Naive thymus-derived CD4-positive, alpha-beta T cell (primary cell): Measurements from ENCODE around the gene EIPR1. TPM values are rescaled to one million over a fixed set of nuclear protein-coding genes. Genes with fewer than 3 reads are reported as not detected.

Experiments
- ATAC-seq: fragments of 150-1000 bp; cut with Tn5 transposase; 2 replicates; pipeline ENCODE4 v1.10.0; 2021; ENCODE audit warnings: mild to moderate bottlenecking, moderate library complexity
- CTCF ChIA-PET: fragments of 350-600 bp; sonication (Branson Sonifier 250); formaldehyde crosslinking; loops from one replicate; lab custom pipeline; 2021; ENCODE audit warnings: antibody characterized with exemption; lab: Charles Lee
- POLR2A ChIA-PET: fragments of 350-600 bp; sonication (Branson Sonifier 250); formaldehyde crosslinking; loops from one replicate; lab custom pipeline; 2021; ENCODE audit warnings: antibody characterized with exemption, inconsistent platforms; lab: Charles Lee
- DNase-seq, 9 donors: peaks; one replicate each; pipeline versions ENCODE4 v3.0.0 to v3.0.0-alpha.2; 2020 to 2022; ENCODE audit warnings: mixed read lengths in 1 of 9
- H3K27ac ChIP-seq: one replicate; pipeline ENCODE4 v1.7.0; 2013; ENCODE audit warnings: mild to moderate bottlenecking, low read depth, low read length, moderate library complexity
- H3K27me3 ChIP-seq, 2 donors: one replicate each; pipeline ENCODE4 v1.7.0; 2013; ENCODE audit warnings: low read length in 2 of 2, mild to moderate bottlenecking in 2 of 2, moderate library complexity in 2 of 2; ENCODE audit not compliant: control insufficient read depth in 2 of 2, insufficient read depth in 2 of 2
- H3K36me3 ChIP-seq, 3 experiments: 1 replicate in 2 of 3; 2 replicates in 1 of 3; pipeline ENCODE4 v1.7.0; 2013; ENCODE audit warnings: low read length in 3 of 3, mild to moderate bottlenecking in 3 of 3, moderate library complexity in 1 of 3; ENCODE audit not compliant: insufficient read depth in 3 of 3, control insufficient read depth in 2 of 3
- H3K4me1 ChIP-seq, 2 donors: one replicate each; pipeline ENCODE4 v1.7.0; 2013; ENCODE audit warnings: low read length in 2 of 2, mild to moderate bottlenecking in 2 of 2, moderate library complexity in 1 of 2; ENCODE audit not compliant: control insufficient read depth in 2 of 2, insufficient read depth in 2 of 2
- H3K4me3 ChIP-seq: 2 replicates; pipeline ENCODE4 v1.7.0; 2013; ENCODE audit warnings: mild to moderate bottlenecking, low read length
- H3K9me3 ChIP-seq, 3 experiments: 1 replicate in 2 of 3; 2 replicates in 1 of 3; pipeline ENCODE4 v1.7.0; 2013; ENCODE audit warnings: low read length in 3 of 3; ENCODE audit not compliant: control insufficient read depth in 2 of 3
- H3K27ac Mint-ChIP-seq, 9 donors: one replicate each; pipeline ENCODE4 v1.8.0; 2020 to 2022; ENCODE audit warnings: mixed read lengths in 9 of 9, mild to moderate bottlenecking in 8 of 9, moderate library complexity in 5 of 9, inconsistent platforms in 2 of 9
- H3K27me3 Mint-ChIP-seq, 5 donors: one replicate each; pipeline ENCODE4 v1.8.0; 2021 to 2022; ENCODE audit warnings: mixed read lengths in 5 of 5, mild to moderate bottlenecking in 1 of 5
- H3K36me3 Mint-ChIP-seq, 5 donors: one replicate each; pipeline ENCODE4 v1.8.0; 2020 to 2022; ENCODE audit warnings: mixed read lengths in 5 of 5, mild to moderate bottlenecking in 3 of 5, inconsistent platforms in 1 of 5
- H3K4me1 Mint-ChIP-seq, 7 donors: one replicate each; pipeline ENCODE4 v1.8.0; 2020 to 2022; ENCODE audit warnings: mixed read lengths in 7 of 7, mild to moderate bottlenecking in 3 of 7, inconsistent platforms in 1 of 7
- H3K4me3 Mint-ChIP-seq, 10 donors: one replicate each; pipeline ENCODE4 v1.8.0; 2020 to 2022; ENCODE audit warnings: mild to moderate bottlenecking in 10 of 10, mixed read lengths in 10 of 10, moderate library complexity in 6 of 10, inconsistent platforms in 2 of 10
- H3K9me3 Mint-ChIP-seq, 11 donors: one replicate each; pipeline ENCODE4 v1.8.0; 2020 to 2022; ENCODE audit warnings: mixed read lengths in 11 of 11, mild to moderate bottlenecking in 4 of 11, inconsistent platforms in 1 of 11, moderate library complexity in 1 of 11
- intact Hi-C, 2 donors: fragments of 100-400 bp; cut with micrococcal nuclease; formaldehyde crosslinking; loops; one replicate each; pipeline ENCODE4 v1.15.1; 2023
- polyA plus RNA-seq, 2 donors: library from polyadenylated mRNA; unstranded; fragments of 300-500 nt; fragmentation: Illumina TruSeq; gene quantifications; one replicate each; pipeline ENCODE4 v1.2.3, GENCODE V29; 2021
- total RNA-seq, 6 experiments: library from RNA in 5 of 6; stranded (reverse) in 5 of 6; gene quantifications; 1 replicate in 5 of 6; 2 replicates in 1 of 6; pipeline ENCODE4 v1.2.3 and lab custom pipeline; 2021 to 2026

EIPR1 gene
- total and polyA plus RNA-seq, 7 experiments from 2014 or later = 24.4 to 46.2 (median 27.3) TPM

GRCh38 chr2:3265471-3265870 is 112.1 kb downstream of the EIPR1 start:
- Mint-ChIP-seq H3K27ac (no peak overlapping the region), H3K4me3 (no peak overlapping the region), H3K36me3 (peaks cover 0 to 50% (median 14%) of the 10 kb centered on the region in 5 donors), H3K9me3 (no peaks in the 10 kb centered on the region), H3K4me1 (peaks cover 0 to 13% (median 8%) of the 10 kb centered on the region in 7 donors), H3K27me3 (no peaks in the 10 kb centered on the region)
- CTCF ChIA-PET = no interaction called here
- intact Hi-C loops = no loop called here
- Histone ChIP-seq H3K4me3 (no peak overlapping the region), H3K27ac (no peak overlapping the region), H3K27me3 (no peaks in the 10 kb centered on the region), H3K4me1 (no peaks in the 10 kb centered on the region), H3K9me3 (no peaks in the 10 kb centered on the region), H3K36me3 (peaks cover 0 to 9% (median 0%) of the 10 kb centered on the region in 3 experiments)
- ATAC-seq = no peak
- DNase-seq = no peak
- POLR2A ChIA-PET = no interaction called here

- H3K27ac Mint-ChIP-seq = peak overlapping the region in 1 of 9 donors; percentile 59
- CTCF ChIA-PET = no interaction called here
Measured at GRCh38 chr2:3264010-3264744, 113.4 kb downstream of the EIPR1 start.

DNA sequence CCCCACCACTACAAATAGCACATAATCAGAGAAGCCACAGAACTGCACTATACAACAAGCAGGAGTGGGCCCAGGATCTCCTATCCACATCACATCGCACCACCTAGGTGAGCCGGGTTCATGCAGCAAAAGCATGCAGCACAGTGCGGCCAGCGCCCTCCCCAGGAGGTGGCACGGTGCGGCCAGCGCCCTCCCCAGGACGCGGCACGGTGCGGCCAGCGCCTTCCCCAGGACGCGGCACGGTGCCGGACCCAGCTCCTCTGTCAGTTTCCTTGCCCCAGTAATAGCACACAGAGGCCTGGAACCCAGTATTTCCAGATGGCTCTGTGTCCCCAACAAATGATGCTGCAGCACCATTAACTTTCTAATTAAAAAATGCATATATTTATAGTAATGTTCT is 114.1 kb downstream of the EIPR1 start:
- intact Hi-C loops = no loop called here
- CTCF ChIA-PET = no interaction called here

More at GRCh38 chr2:3264010-3264744, 113.4 kb downstream of the EIPR1 start:
- H3K27me3 ChIP-seq = no peaks in the 10 kb centered on the region
- peaks cover 0 to 13% (median 8%) of the 10 kb centered on the region in 7 donors for H3K4me1 Mint-ChIP-seq
- H3K27ac ChIP-seq = no peak overlapping the region
- H3K9me3 ChIP-seq = no peaks in the 10 kb centered on the region
- intact Hi-C loops = no loop called here
- POLR2A ChIA-PET = no interaction called here
- H3K4me3 Mint-ChIP-seq = peak overlapping the region in 1 of 10 donors; percentile 38
- peaks cover 0 to 45% (median 9%) of the 10 kb centered on the region in 5 donors for H3K36me3 Mint-ChIP-seq
- H3K36me3 ChIP-seq = peaks cover 0 to 9% (median 0%) of the 10 kb centered on the region in 3 experiments
- no peaks in the 10 kb centered on the region for H3K27me3 Mint-ChIP-seq
- no peak overlapping the region for H3K4me3 ChIP-seq
- ATAC-seq (peak; percentile 61), DNase-seq (no peak)
- no peaks in the 10 kb centered on the region for H3K9me3 Mint-ChIP-seq
- no peaks in the 10 kb centered on the region for H3K4me1 ChIP-seq

DNA sequence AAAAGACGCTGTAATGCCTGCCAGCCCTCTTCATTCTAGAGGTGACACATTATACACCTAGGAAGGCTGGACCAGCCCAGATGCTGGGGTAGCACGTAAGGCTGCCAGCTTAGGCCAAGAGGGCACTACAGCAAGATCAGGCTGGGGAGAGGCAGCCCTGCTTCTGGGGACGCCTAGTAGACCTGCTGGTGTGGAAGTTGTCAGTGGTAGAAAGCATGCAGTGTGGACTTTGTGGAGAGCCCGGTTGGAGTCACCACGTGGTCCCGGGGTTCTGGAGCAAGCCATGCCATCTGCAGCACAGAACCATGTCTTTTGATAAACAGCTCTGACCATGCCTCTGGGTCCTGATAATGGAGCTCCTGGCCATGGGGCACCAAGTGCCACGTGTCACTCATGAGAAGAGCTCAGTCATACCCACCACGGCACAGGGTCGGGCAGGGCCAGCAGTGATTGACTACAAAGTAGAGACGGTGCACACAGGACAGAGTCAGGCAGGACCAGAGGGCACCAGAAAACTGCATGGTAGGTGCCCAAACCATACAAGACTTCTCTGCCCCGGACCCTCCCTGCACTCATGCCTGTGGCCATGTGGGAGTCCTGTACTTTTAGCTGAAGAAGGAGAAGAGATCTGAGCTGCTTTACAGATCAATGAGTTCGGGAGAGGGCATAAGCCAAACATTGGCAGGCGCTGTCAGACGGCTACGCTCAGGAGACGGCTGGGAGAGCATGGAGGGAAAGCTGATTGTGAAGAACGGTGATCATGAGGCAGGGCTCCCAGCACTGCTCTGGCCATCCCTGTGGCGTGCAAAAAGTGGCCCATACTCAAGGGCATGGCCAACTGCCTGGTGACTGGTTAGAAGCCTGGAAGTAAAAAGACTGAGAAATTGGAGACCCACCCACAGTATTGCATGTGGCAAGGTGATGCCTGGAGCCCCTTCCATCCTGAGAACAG is 114.9 kb downstream of the EIPR1 start:
- CTCF ChIA-PET = no interaction called here

More for the DNA sequence above, 114.1 kb downstream of the EIPR1 start:
- Histone ChIP-seq H3K27ac (no peak overlapping the region), H3K36me3 (peaks cover 0 to 8% (median 0%) of the 10 kb centered on the region in 3 experiments), H3K4me3 (no peak overlapping the region), H3K9me3 (no peaks in the 10 kb centered on the region), H3K4me1 (no peaks in the 10 kb centered on the region), H3K27me3 (no peaks in the 10 kb centered on the region)
- ATAC-seq (no peak), DNase-seq (no peak)
- peaks cover 0 to 13% (median 8%) of the 10 kb centered on the region in 7 donors for H3K4me1 Mint-ChIP-seq
- H3K9me3 Mint-ChIP-seq = no peaks in the 10 kb centered on the region
- H3K4me3 Mint-ChIP-seq = no peak overlapping the region
- POLR2A ChIA-PET = no interaction called here
- peaks cover 0 to 45% (median 9%) of the 10 kb centered on the region in 5 donors for H3K36me3 Mint-ChIP-seq
- H3K27me3 Mint-ChIP-seq = no peaks in the 10 kb centered on the region
- H3K27ac Mint-ChIP-seq = no peak overlapping the region

DNA sequence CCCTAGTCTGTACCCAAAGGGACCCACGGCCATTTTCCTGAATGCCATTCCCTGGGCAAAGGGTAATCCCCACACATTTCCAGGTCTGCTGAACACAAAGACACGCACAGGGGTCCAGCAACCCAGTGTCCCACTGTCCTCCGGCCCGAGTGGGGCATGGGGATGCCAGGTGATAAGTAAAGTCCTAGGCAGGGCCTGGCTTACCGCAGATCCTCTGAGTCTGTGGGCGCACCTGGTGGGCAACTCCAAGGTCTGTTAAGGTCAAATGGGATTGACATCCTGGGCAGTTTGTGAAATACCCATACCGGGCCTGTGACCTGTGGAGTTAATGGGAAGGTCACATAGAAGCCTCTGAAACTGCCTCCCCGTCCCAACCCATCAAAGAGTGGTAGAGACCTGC is 116.1 kb downstream of the EIPR1 start:
- CTCF ChIA-PET = no interaction called here
- H3K9me3 Mint-ChIP-seq = no peaks in the 10 kb centered on the region
- H3K27me3 ChIP-seq = no peaks in the 10 kb centered on the region
- H3K36me3 ChIP-seq = peaks cover 0 to 18% (median 0%) of the 10 kb centered on the region in 3 experiments
- H3K27ac Mint-ChIP-seq = no peak overlapping the region
- DNase-seq = no peak
- POLR2A ChIA-PET = no interaction called here
- H3K27me3 Mint-ChIP-seq = no peaks in the 10 kb centered on the region
- no peak for ATAC-seq
- H3K27ac ChIP-seq = no peak overlapping the region
- no peaks in the 10 kb centered on the region for H3K4me1 ChIP-seq
- H3K4me3 ChIP-seq = no peak overlapping the region
- H3K9me3 ChIP-seq = no peaks in the 10 kb centered on the region
- intact Hi-C loops = no loop called here
- peaks cover 0 to 61% (median 17%) of the 10 kb centered on the region in 5 donors for H3K36me3 Mint-ChIP-seq
- no peak overlapping the region for H3K4me3 Mint-ChIP-seq
- peaks cover 0 to 12% (median 7%) of the 10 kb centered on the region in 7 donors for H3K4me1 Mint-ChIP-seq

More for the DNA sequence above, 114.9 kb downstream of the EIPR1 start:
- H3K36me3 Mint-ChIP-seq = peaks cover 0 to 49% (median 10%) of the 10 kb centered on the region in 5 donors
- DNase-seq (no peak), ATAC-seq (no peak)
- H3K4me3 Mint-ChIP-seq = no peak overlapping the region
- no peaks in the 10 kb centered on the region for H3K27me3 ChIP-seq
- peaks cover 0 to 13% (median 8%) of the 10 kb centered on the region in 7 donors for H3K4me1 Mint-ChIP-seq
- H3K27ac ChIP-seq = no peak overlapping the region
- no peaks in the 10 kb centered on the region for H3K9me3 ChIP-seq
- H3K27me3 Mint-ChIP-seq = no peaks in the 10 kb centered on the region
- no peak overlapping the region for H3K4me3 ChIP-seq
- POLR2A ChIA-PET = no interaction called here
- H3K4me1 ChIP-seq = no peaks in the 10 kb centered on the region
- intact Hi-C loops = no loop called here
- peaks cover 0 to 6% (median 0%) of the 10 kb centered on the region in 3 experiments for H3K36me3 ChIP-seq
- no peaks in the 10 kb centered on the region for H3K9me3 Mint-ChIP-seq
- H3K27ac Mint-ChIP-seq = peak overlapping the region in 2 of 9 donors; percentile 22 to 46

DNA sequence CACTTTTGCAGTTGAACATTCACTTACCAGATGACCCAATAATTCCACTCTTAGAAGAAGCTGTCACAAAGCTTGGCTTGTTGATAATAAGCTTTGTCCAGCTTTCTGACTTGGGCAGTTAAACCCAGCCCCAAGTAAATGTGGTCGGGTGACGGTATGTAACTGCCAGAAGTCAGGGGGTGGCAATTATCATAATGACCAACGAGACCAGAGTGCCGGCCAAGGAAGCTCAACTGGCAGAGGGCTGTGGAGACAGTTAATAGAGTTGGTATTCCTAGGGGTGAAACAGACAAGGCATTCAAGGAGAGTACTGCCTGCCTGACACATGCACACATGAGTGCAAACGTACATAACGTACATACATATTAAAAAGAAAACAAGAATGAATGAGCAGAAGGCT is 116.7 kb downstream of the EIPR1 start:
- peaks cover 2 to 61% (median 17%) of the 10 kb centered on the region in 5 donors for H3K36me3 Mint-ChIP-seq
- no peak overlapping the region for H3K27ac ChIP-seq
- peaks cover 0 to 24% (median 0%) of the 10 kb centered on the region in 3 experiments for H3K36me3 ChIP-seq
- no peak overlapping the region for H3K4me3 ChIP-seq
- no peak for ATAC-seq
- no peaks in the 10 kb centered on the region for H3K27me3 Mint-ChIP-seq
- H3K4me1 ChIP-seq = no peaks in the 10 kb centered on the region
- no peak overlapping the region for H3K4me3 Mint-ChIP-seq
- ChIA-PET CTCF (no interaction called here), POLR2A (no interaction called here)
- H3K27ac Mint-ChIP-seq = peak overlapping the region in 1 of 9 donors; percentile 17
- intact Hi-C loops = no loop called here
- H3K9me3 ChIP-seq = no peaks in the 10 kb centered on the region
- peaks cover 0 to 10% (median 5%) of the 10 kb centered on the region in 7 donors for H3K4me1 Mint-ChIP-seq
- H3K9me3 Mint-ChIP-seq = no peaks in the 10 kb centered on the region
- DNase-seq = no peak
- H3K27me3 ChIP-seq = no peaks in the 10 kb centered on the region
